HG02884 (cell line): ENCODE results near the gene HAGH.
A peak's percentile ranks its signal among the peaks of the same experiment; 100 is the strongest.

ENCODE experiments used
- ATAC-seq: cut with Tn5 transposase; IDR thresholded peaks from one replicate; pipeline ENCODE4 v1.9.1; 2021; ENCODE audit warnings: mild to moderate bottlenecking, moderate library complexity; ENCODE audit not compliant: unreplicated experiment

HAGH gene

DNA sequence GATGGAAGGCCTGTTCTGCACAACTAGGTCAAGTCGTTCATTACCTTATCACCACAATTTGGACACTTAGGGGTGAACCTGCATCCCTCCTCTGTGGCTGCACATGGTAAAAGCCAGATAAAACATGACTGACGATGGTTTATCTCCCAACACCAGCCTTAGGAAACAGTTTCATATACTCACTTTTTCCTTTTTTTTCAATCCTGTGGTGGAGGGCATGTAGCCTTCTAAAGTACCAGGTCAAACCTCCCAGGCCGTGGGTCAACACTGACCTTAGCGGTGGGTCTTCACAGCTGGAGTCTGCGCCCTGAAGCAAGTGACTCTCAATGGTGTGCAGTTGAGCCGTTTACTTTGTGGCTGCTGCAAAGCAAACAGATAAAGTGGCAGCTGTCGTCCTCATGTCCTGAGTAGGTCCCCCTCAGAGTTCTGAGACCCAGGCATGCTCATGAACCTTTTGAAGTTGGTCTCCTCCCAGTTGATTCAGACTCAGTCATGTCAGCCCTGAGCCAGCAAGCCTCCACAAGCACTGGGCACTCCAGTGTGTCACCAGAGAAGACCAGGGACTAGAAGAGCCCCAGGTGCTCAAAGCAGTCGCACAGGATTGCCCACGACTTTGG is 6.3 kb upstream of the HAGH start:
- no peak for ATAC-seq

DNA sequence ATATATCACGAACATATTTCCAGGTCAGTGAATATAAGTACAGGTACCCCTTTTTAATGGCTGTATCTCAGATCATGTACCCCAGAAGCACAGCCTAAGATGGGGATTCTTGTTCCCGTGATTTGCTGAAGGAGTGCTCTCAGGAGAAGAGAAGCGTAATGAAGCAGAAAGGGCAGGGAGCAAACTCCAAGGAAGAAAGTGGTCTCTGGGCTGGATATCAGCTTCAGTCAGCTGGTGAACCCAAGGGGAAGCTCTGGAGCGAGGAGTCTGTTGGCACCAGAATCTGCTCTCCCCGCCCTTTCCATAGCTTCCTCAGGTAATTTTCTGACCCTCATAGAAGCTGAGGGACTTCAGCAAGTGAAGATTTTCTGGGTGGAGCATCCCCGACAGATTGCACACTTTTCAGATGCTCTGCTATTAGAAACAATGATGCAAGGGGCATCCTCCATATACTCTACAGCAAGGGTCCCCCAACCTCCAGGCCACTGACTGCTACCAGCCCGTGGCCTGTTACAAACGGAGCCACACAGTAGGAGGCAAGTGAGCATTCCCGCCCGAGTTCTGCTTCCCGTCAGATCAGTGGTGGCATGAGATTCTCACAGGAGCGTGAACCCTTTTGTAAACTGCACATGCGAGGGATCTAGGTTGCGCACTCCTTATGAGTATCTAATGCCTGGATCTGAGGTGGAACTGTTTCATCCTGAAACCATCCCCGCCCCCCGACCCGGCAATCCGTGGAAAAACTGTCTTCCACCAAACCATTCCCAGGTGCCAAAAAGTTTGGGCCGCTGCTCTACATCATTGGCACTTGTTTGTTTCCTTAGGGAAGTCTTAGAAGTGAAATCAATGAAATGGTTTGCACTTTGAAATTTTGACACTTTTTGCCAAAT is 4.8 kb upstream of the HAGH start:
- ATAC-seq: no peak

DNA sequence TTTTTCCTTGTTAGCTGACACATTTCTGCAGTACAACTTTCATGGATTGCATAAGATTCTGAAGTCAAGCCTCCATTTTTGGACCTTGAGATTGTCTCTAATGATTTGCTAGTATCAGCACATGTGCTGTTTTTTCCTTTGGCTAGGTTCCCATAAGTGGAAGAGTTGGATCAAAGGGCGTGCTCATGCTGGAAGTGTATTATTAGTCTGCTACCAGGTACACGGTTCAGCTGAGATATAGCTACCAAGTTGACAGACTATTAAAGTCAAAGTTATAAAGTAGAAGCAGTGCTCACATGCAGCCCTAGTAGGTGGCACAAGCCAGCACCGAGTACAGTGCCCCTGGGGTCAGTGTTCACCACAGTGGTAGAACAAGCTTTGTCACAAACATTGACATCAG is 3.6 kb upstream of the HAGH start:
- ATAC-seq: no peak

DNA sequence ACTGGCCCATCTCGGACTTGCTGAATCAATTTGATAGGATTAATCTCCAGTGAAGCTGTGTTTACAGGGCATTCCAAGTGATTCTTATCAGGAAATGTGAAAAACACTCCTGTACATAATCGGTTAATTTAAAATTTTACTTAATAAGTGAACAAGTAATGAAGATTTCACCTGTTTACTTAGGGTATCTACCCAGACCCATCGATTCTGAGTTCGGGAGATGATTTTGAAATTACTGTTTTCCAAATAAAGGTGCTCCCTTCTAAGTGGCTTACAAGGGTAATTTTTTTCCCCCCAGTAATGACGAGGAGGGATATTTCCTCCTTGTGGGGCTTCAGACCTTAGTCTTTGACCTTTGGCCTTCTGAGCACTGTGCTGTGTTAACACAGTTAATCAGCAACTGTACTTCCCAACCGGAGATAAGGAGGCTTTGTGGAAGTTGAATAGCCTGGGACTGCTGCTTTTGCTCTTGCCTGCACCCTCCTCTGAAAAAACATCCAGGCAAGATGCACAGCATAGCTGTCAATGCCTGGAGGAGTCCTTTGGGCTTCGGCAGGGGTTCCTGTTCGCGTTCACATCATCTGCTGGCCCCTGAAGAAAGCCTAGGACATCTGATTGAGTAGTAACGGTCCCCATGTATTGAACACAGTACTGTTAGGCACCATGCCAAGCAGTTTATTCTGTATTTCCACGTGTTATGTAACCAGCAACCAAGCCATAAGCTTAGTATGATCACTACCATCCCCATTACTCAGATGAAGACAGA is 2.2 kb upstream of the HAGH start:
- no peak for ATAC-seq

DNA sequence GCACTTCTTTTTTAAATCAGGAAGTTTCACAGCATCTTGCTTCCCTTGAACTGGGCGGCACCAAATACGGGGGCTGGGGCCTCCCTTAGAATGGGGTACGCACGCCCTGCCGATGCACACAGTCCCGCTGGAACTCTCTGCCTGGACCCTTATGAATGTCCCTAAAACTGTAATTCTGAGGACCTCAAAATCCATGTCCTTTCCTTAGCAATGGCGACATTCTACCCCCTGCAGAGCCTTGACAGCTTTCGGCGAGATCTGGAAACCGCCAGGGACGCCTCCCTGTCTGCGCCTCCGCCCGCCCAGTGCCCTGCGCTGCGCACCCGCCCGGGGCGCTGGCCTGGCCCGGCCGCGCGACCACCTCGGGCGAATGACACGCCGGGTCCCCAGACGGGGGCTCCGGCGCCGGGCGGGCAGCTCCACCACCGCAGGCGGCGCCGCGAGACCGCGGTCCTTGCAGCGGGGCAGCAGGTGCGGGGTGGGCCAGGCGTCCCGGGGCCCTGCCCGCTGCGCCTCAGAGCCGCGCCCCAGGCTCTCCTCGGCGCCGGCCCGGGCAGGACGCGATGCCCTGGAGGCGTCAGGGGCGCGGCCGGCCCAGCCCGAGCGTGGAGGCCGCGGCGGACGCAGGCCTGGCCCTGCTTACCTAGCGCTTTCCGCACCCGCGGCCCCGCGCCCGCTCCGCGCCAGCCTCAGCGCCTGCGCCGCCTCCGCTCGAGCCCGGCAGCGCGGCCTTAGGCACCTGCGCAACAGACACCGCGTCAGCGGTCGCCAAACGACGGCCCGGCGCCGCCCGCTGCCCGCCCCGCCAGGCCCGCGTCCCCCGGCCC is 548 bp downstream of the HAGH start:
- peak; percentile 30 for ATAC-seq

DNA sequence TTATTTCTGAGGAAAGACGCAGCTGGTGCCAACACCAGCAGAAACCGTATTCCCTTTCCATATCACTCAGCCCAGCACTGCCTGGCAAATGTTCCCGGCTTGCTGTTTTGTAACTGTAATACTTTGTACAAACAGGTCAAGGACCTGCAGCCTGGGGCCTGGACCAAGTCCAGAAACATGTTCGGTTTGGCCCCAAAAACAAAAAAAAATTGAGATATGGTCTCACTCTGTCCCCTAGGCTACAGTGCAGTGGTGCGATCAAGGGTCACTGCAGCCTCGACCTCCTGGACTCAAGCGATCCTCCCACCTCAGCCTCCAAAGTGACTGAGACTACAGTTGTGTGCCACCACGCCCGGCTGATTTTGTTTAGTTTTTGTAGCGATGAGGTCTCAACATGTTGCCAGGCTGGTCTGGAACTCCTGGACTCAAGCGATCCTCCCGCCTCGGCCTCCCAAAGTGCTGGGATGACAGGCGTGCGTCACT is 1.2 kb downstream of the HAGH start:
- no peak for ATAC-seq

DNA sequence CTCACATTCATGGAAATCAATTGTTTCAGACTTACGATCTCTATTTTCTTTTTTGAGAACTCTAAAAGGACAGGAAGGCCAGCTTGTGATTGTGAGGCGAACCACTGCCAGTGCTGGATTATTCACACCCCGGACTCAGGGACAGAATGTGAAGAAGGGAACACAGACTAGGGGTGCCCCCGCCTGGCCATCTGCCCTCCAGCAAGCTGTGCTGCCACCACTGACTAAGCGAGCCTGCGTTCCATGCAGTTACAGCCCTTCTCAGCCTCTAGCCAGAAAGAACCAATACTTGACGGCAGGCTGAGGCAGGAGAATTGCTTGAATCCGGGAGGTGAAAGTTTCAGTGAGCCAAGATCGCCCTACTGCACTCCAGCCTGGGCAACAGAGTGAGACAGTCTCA is 2.8 kb downstream of the HAGH start:
- no peak for ATAC-seq

DNA sequence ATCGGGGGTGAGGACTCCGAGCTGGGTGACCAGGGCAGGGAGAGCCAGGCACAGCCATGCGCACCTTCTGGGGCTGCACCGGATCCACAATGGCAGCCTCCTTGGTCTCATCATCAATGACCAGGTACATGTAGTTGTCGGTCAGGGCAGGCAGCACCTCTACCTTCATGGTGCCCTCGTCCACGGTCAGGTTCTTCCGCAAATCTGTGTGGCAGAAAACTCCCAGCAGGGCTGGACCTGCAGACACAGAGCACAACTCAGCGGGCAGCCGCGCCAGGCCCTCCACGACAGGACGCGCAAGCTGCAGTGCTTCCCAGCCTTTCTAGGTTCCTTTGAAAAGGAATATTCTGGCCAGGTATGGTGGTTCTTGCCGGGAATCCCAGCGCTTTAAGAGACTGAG is 3.8 kb downstream of the HAGH start:
- ATAC-seq: no peak

DNA sequence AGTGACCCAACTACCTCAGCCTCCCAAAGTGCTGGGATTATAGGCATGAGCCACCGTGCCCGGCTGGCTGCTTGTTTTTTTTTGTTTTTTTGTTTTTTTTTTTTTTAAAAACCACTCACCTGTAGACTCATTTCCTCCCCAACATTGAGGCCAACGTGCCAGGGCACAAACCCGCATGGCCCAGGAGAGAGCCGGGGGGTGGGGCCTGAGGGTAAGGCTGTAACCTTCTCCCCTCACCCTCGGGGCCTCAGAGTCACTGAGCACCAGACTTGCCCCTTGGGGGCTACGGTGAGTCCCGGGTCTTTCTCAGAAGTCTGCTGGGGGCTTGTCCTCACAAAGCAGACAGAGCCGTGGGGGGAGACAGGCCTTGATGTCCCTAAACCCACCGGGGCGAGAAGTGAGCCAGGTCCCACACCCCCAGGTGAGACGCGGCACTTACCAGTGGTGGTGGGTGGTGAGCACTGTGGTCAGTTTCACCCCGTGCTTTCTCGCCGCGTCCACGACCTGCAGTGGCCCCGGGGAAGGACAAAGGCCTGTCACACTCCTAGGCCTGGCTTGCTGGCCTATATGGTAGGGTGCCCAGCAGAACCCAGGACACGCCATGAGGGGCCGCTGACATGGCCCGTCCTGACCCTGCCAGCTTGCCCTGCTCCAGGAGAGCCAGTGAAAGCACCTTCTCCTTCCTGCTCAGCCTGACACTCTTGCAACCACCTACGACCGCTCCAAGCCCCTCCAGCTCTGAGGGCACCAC is 4.6 kb downstream of the HAGH start:
- ATAC-seq: no peak

DNA sequence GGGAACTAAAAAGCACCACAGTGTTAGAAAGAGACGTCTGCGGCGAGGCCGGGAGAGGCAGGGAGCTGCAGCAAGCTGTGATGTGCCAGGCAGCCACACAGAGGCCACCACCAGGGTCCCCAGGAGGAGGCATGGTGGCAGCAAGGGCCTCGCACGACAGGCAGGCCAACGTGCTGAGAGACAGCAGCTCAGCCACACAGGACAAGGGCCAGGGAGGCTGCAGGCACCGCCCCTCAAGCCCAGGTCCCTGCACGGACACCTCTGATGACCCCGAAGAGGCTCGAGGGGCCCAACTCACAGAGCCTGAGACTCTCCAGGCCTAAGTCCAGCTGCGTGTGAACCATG is 5.7 kb downstream of the HAGH start:
- no peak for ATAC-seq

DNA sequence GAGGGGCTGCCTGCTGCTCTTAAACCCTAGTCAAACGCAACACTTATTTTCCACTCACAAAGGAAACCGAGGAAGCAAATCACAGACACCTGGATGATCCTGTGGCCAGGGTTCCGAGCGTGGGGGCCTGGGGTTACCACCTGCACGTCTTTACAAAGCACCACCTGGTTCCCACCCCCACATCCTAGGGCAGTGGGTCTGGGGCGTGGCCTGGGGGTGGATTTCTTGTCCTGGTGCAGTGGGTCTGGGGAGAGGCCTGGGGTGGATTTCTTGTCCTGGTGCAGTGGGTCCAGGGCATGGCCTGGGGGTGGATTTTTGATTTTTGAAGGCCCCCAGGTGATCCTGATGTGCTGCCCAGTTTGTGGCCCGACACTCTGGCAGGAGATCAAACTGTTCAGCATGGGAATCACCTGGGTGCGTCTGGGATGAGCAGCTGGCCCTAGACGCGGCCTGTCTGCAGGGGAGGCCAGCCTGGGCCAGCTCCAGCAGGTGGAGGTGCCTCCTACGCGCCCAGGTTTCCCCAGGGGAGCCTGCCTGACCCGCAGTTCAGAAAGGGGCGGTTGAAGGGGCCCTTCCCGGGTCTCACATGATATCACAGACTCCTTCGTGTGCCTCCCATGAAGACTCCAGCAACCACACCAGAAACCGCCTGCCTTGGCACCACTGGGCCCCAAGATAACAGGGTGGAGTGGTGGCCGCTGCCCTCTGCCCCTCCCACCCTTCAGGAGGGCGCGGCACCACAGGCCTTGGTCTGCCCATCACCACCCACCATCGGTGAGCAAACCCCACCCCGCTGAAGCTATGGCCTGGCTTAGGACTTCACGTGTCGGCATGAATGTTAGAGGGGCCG is 6.3 kb downstream of the HAGH start:
- ATAC-seq: no peak

DNA sequence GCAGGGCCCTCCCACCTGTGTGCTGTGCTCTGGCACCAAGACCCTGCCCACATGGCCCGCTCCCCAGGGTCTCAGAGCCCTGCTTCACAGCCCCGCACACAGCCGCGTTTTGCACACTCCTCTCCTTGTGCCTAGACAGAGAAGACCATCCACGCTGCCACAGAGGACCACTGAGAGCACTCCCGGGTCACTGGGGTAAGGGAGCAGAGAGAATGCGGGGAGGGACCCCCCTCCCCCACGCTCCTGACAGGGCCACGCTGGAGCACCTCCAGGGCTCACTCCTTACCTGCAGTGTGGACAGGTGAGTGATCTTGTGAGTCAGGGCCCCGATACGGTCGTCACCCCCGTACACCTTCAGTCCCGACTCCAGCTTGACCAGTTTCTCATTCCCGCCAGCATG is 7.0 kb downstream of the HAGH start:
- ATAC-seq: no peak

DNA sequence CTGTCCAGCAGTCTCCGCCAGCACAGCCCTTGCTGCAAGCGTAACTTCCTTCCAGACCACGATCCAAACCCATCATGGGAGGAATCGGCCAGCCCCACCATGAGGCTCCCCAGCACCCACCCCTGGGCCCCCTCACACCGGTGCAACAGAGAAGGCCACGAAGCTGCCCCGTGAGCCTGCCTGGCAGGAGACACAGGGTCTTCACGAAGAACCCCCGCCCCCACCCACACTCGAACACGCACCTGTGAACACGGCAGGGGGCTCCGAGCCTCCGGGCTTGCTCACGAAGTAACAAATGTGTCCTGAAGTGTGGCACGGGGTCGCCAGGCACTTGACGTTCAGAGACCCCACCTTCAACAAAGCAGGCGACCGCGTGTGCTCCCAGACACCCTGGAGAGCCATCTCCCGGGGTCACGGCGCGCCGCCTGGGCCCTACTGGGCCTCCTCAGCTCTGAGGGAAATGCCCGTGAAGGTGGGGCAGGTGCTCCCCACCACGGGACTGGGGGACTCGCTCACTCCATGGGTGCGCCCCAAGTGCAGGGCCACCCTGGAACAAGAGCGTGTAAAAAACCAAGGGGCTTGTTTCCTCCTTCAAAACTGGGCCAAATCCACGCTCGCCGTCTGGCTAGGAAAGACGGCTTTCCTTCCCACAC is 7.6 kb downstream of the HAGH start:
- no peak for ATAC-seq

DNA sequence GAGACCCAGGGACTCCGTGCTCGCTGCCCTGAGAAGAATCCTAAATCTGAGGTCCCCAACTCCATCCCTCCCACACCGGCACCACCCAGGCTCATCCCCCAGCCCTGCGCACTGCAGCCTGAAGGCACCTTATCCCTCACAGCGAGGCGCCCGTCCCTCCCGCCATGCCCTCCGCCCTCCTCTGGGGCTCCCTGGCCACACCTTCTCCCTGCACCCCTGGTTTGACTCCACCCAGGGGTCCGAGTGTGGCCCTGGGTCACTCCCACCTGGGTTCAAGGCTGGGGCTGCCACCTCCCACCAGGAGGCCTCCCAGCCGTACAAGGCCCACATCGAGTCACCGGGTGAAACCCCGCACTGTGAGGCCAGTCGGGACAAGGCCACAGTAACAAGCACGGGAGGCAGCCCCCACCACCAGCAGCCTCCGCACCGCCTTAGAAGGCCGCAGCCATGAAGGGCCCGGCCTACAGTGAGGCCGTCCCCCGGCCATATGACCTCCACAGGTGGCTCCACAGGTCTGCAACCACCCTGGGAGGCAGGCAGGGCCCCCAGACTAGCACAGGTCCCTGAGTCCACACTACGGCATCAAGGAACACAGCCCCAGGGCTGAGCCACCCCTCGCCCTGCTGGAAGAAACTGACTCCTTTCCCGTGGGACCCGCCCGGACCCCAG is 8.3 kb downstream of the HAGH start:
- ATAC-seq: no peak

DNA sequence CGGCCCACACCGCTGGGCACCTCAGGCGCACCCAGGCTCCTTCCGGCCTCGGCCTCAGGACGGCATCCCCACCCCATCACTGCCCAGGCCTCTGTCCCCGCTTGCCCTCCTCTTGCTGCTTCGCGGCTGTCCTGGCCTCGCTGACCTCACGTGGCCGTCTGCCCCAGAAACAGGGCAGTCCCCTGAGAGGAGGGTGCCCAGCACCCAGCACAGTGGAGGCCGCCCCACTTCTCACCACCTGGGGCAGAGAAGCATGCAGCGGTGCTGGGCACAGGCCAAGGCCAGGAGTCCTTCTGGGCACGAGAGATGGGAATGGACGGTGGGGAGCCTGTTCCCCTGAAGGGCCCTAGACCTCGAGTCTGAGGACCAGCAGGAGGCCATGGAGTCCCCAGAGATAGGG is 8.9 kb downstream of the HAGH start:
- no peak for ATAC-seq

DNA sequence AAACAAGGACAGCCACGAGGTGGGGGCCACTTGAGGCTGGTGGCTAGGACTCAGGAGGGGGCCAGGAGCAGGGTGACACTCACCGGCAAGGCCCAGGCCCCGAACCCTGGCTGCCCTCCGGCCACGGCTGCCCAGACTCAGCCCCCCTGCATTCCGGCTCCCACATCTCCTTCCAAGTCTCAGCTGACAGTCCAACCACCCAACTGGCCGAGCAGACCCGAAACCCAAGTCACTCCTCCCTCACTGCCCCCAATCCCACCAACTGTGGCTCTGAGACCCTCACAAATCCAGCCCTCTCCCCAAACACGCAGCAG is 9.4 kb downstream of the HAGH start:
- no peak for ATAC-seq

DNA sequence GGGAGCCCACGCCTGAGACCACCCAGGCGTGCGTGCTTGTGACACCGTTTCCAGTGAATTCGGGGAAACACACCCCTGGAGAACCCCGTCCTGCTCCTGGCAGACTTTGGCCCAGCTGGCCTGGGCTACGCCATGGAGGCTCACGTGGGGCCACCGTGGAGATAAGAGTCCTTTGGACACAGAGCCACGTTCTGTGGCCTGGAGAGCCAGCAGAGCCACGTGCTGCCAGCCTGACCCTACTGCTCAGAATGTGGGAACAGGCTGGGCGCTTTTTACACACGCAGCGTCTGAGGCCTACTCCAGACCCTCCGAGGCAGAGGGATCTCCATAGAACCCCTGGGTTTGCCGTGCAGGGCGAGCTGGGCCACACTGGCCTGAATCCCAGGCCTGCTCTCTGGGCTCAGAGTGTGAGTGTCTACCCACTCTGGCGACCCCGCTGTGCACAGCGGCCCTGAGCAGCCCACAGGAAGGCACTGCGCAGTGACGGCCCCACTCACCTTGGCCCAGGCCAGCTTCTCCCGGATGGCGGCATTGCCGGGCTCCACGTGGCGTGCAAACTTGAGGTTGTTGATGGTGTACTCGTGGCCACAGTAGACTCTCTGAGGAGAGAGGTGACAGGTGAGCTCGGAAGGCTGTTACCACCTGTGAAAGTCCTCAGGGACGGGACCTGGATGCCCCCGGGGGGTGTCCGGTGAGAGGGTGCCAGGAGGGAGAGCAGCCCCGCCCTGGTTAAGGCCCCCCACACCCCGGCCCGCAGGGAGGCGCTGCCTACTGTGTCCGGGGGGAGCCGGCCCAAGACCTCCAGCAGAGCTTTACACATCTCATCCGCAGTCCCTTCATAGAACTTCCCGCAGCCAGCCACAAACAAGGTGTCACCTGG is 10.0 kb downstream of the HAGH start:
- no peak for ATAC-seq
